GM21737 (cell line): ENCODE results near the gene C2CD2L.
"Not testable (repeated sequence)": the region's sequence is repeated elsewhere in the genome, so short reads cannot be mapped to it uniquely, and the experiment has no call there.

ENCODE experiments used
- ATAC-seq: cut with Tn5 transposase; IDR thresholded peaks from one replicate; pipeline ENCODE4 v1.9.1; 2021; ENCODE audit warnings: mild to moderate bottlenecking, moderate library complexity; ENCODE audit not compliant: unreplicated experiment

The C2CD2L gene

DNA sequence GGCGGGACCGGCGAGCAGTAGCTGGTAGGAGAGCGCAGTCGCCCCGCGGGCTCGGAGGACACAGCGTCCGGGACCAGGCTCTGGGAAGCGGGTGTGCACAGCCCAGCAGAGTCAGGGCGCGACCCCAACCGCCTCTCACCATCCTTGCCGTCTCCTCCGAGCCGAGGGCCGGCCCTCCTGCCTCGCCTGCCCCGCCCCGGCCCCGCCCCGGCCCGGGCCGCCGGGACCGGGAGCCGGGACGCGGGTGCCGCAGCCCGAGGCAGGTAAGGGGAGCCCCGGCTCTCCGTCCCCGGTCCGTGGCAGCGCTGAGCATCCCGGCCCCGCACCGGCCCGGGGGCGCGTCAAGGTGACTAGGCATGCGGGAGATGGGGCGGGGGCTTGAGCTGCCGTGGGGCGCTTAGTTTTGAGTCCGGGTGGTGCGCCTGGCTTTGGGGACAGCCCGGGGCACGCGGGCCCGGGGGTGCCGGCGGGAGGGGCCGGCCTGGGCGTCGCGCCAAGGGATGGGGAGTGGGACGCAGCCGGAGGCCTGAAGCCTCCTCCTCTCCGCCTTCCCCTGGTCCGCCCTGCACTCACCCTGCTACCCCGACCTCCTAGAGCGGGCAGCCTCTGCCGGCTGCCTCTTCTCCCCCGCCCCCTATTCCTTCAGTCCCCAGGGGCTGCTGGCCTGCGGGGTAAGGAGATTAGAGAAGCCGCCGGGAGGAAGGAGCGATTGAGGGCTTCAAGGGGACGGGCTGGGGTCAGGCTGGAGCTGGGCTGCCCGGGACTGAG, 42.1 kb downstream of the C2CD2L start, which contains the start of gene ABCG4:
Gene ABCG4, plus strand, starts transcription at position 35 of the 768 bp plus-strand sequence. CDS start 914 bp downstream, outside the sequence.
- no peak for ATAC-seq

GRCh38 chr11:119149786-119150275, 42.7 kb downstream of the C2CD2L start:
- ATAC-seq, result no peak

GRCh38 chr11:119152043-119152442, 44.9 kb downstream of the C2CD2L start:
- ATAC-seq, result no peak

- no peak for ATAC-seq
Observed at GRCh38 chr11:119152604-119153003, 45.5 kb downstream of the C2CD2L start.

DNA sequence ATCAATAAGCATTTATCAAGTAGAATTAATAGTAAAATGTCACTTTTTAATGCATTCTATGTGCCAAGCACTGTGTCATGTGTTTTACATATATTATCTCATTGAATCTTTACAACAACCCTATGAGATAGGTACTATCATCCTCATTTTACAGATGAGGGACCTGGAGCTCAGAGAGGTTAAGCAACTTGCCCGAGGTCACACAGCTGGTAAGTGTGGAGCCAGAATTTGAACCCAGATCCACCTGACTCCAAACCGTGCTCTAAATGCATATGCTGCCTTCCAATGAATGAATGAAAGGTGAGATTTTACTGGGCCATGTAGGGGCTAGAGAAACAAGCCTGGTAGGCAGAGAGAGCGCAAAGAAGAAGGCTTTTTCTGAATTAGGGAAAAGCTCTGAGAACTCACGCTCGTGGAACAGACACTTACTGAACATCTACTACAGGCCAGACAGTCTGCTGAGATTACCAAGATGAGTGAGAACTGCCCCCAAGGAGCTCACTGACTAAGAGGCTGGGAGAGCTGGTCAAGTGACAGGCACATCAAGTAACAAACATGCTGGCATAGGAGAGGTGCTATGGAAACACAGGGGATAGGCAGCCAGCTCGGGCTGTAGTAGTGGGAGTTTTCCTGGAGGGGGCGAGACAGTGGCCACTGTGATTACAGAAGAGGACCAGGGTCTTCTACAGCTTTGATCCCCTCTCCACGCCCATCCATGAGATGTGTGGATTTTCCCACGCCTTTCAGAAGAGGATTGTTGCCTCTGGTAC, 46.1 kb downstream of the C2CD2L start:
- no peak for ATAC-seq

- ATAC-seq, result no peak
Observed at GRCh38 chr11:119154178-119154577, 47.0 kb downstream of the C2CD2L start.

GRCh38 chr11:119155733-119156492, 48.8 kb downstream of the C2CD2L start:
- no peak for ATAC-seq

DNA sequence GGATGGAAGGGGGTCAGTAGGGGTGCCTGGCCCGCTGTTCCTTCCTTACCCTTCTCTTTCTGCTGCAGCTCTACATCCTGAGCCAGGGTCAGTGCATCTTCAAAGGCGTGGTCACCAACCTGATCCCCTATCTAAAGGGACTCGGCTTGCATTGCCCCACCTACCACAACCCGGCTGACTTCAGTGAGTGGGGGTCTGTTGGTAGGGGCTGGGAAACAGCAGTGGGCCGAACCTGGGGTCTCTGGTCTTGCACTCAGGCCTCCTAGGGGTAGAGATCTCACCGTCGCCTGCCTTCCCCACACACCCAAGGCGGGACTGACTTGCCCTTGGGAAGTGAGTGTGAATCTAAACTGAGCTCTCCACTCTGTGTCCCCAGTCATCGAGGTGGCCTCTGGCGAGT, 49.4 kb downstream of the C2CD2L start:
- ATAC-seq, result no peak

DNA sequence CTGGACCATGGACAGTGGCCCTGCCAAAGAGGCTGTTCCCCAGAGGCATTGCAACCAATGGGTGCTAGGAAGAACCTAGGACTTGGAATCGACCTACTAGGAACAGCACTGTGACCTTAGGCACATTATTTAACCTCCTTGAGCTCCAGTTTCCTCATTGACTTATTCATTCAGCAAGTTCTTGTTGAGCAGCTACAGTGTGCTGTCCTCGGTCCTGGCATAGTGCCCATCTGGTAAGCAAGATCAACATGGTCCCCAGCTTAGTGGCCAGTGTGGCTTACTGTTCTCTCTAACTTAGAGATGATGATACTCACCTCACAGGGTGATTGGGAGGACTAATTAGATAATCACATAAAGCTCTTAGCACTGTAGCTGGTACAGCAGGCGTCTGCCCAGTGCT, 49.9 kb downstream of the C2CD2L start:
- no peak for ATAC-seq

- no peak for ATAC-seq
Observed at GRCh38 chr11:119158467-119158866, 51.3 kb downstream of the C2CD2L start.

GRCh38 chr11:119160151-119160550, 53.0 kb downstream of the C2CD2L start:
- ATAC-seq, result no peak

- ATAC-seq, result no peak
Observed at GRCh38 chr11:119161871-119162270, 54.7 kb downstream of the C2CD2L start.

- ATAC-seq, result no peak
Observed at GRCh38 chr11:119166368-119167076, 59.4 kb downstream of the C2CD2L start.

GRCh38 chr11:119167077-119167458, 59.9 kb downstream of the C2CD2L start:
- ATAC-seq, result not testable (repeated sequence)

GRCh38 chr11:119167933-119168332, 60.8 kb downstream of the C2CD2L start:
- ATAC-seq, result no peak
